Neural progenitor cell (in vitro differentiated cells): ENCODE data around the gene LHB.

Experiments used
- CTCF ChIP-seq: fragments of 200-600 bp; sonication (generic); IDR thresholded peaks from 2 replicates; pipeline ENCODE4 v1.5.1; 2017; ENCODE audit warnings: antibody characterized with exemption, mild to moderate bottlenecking
- EZH2 ChIP-seq: fragments of 200-600 bp; sonication (generic); IDR thresholded peaks from 2 replicates; pipeline ENCODE4 v1.6.1; 2017; ENCODE audit warnings: antibody characterized with exemption, mild to moderate bottlenecking, moderate library complexity
- EZH2phosphoT487 ChIP-seq: fragments of 200-600 bp; sonication (generic); IDR thresholded peaks from 2 replicates; pipeline ENCODE4 v1.6.1; 2017; ENCODE audit warnings: antibody characterized with exemption

GRCh38 chr19:48991873-48992580, 24.9 kb downstream of the LHB start:
- TF ChIP-seq CTCF, result no peak
- TF ChIP-seq EZH2, result no peak
- TF ChIP-seq EZH2phosphoT487, result no peak
